HepG2 (cell line): ENCODE measurements around the gene DSCAML1. TPM values are rescaled to one million over a fixed set of nuclear protein-coding genes. Genes with fewer than 3 reads are reported as not detected.

Source experiments
- ATAC-seq: fragments of 200-7000 bp; cut with Tn5 transposase; 3 replicates; pipeline ENCODE4 v1.9.1; 2020; ENCODE audit warnings: mild to moderate bottlenecking, moderate library complexity
- BruUV-seq: library from RNA; stranded (reverse); fragments of 400-500 nt; replicated peaks from 2 replicates; lab custom pipeline; 2021; lab: Mats Ljungman, UMichigan
- CTCF ChIA-PET: fragments of 300-600 bp; formaldehyde crosslinking; extraction: SDS; loops from one replicate; lab custom pipeline; 2021; ENCODE audit warnings: low total read pairs, inconsistent platforms, low intra/inter-chr PET ratio; lab: Yijun Ruan, JAX
- POLR2A ChIA-PET: fragments of 350-600 bp; sonication (Branson Sonifier 250); formaldehyde crosslinking; loops from one replicate; lab custom pipeline; 2020; ENCODE audit warnings: antibody characterized with exemption, inconsistent platforms; lab: Yijun Ruan, JAX
- DNase-seq: peaks from one replicate; pipeline ENCODE4 v3.0.0-alpha.2; 2015; ENCODE audit warnings: low spot score
- FAIRE-seq: peaks from 3 replicates; lab custom pipeline; 2011; peaks lifted over from hg19 to GRCh38; lab: Jason Lieb, UNC
- H2AFZ ChIP-seq: one replicate; pipeline ENCODE4 v1.6.1; 2011; ENCODE audit warnings: low read length, inconsistent platforms
- H3K27ac ChIP-seq: fragments of 300-600 bp; 3 replicates; pipeline ENCODE4 v1.8.0; 2011; ENCODE audit warnings: mixed run types, mild to moderate bottlenecking, mixed read lengths, low read length, inconsistent platforms; ENCODE audit not compliant: insufficient read depth; ENCODE audit errors: extremely low read length
- H3K27me3 ChIP-seq, 2 experiments: fragments of 200-600 bp in 1 of 2; 2 replicates in 1 of 2; 3 replicates in 1 of 2; pipeline versions ENCODE4 v1.6.0 to v1.8.0; 2011; ENCODE audit warnings: low read length in 2 of 2, mild to moderate bottlenecking in 2 of 2, moderate library complexity in 2 of 2, inconsistent platforms in 1 of 2; ENCODE audit not compliant: insufficient read depth in 2 of 2, control insufficient read depth in 1 of 2
- H3K36me3 ChIP-seq, 2 experiments: fragments of 200-600 bp in 1 of 2; replicated peaks in 1 of 2; 2 replicates in 1 of 2; 3 replicates in 1 of 2; pipeline versions ENCODE4 v1.5.1 to v1.8.0; 2011; ENCODE audit warnings: low read length in 2 of 2, inconsistent platforms in 1 of 2; ENCODE audit not compliant: insufficient read depth in 2 of 2, control insufficient read depth in 1 of 2
- H3K4me1 ChIP-seq: 2 replicates; pipeline ENCODE4 v1.5.1; 2012; ENCODE audit warnings: low read length, inconsistent platforms; ENCODE audit not compliant: insufficient read depth
- H3K4me2 ChIP-seq: 2 replicates; pipeline ENCODE4 v1.6.0; 2011; ENCODE audit warnings: low read depth, low read length, inconsistent platforms
- H3K4me3 ChIP-seq, 3 experiments: fragments of 200-600 bp in 1 of 3; sonication (generic), shearing (Covaris generic) in 1 of 3; replicated peaks in 1 of 3; 2 replicates each; pipeline ENCODE4 v1.5.1; 2011 to 2016; ENCODE audit warnings: low read length in 3 of 3, inconsistent platforms in 2 of 3, low read depth in 2 of 3, mild to moderate bottlenecking in 2 of 3, control low read depth in 1 of 3, mixed read lengths in 1 of 3; ENCODE audit not compliant: insufficient read depth in 1 of 3
- H3K79me2 ChIP-seq: one replicate; pipeline ENCODE4 v1.6.1; 2011; ENCODE audit warnings: low read length, inconsistent platforms; ENCODE audit not compliant: insufficient read depth
- H3K9ac ChIP-seq: 2 replicates; pipeline ENCODE4 v1.6.0; 2011; ENCODE audit warnings: mild to moderate bottlenecking, low read depth, low read length, inconsistent platforms; ENCODE audit not compliant: insufficient read depth
- H3K9me3 ChIP-seq: 2 replicates; pipeline ENCODE4 v1.5.1; 2012; ENCODE audit warnings: mild to moderate bottlenecking, low read length
- H4K20me1 ChIP-seq: 2 replicates; pipeline ENCODE4 v1.6.0; 2011; ENCODE audit warnings: inconsistent platforms, mild to moderate bottlenecking, low read length, moderate library complexity; ENCODE audit not compliant: insufficient read depth
- KLF11 ChIP-seq: IDR thresholded peaks from 2 replicates; pipeline ENCODE4 v1.6.1; 2016; ENCODE audit warnings: missing compliant biosample characterization
- KMT2A ChIP-seq: sonication (generic); formaldehyde crosslinking; IDR thresholded peaks from 2 replicates; pipeline ENCODE4 v1.4.0; 2020; ENCODE audit warnings: missing genetic modification reagents
- MAFK ChIP-seq, 2 experiments: IDR thresholded peaks in 1 of 2; conservative IDR thresholded peaks in 1 of 2; 2 replicates each; pipeline ENCODE4 v1.6.1; 2011; ENCODE audit warnings: improper control_type of control experiment in 2 of 2, low read length in 2 of 2
- MEIS1 ChIP-seq: sonication (generic); formaldehyde crosslinking; IDR thresholded peaks from 2 replicates; pipeline ENCODE4 v1.9.0; 2021; ENCODE audit warnings: mild to moderate bottlenecking, missing genetic modification reagents, moderate library complexity, borderline replicate concordance
- NR2C2 ChIP-seq: sonication (generic); formaldehyde crosslinking; IDR thresholded peaks from 2 replicates; pipeline ENCODE4 v1.4.0; 2020; ENCODE audit warnings: missing genetic modification reagents, mild to moderate bottlenecking, moderate library complexity, borderline replicate concordance
- RXRB ChIP-seq: IDR thresholded peaks from 2 replicates; pipeline ENCODE4 v1.6.1; 2016; ENCODE audit warnings: borderline replicate concordance, missing genetic modification reagents, missing compliant biosample characterization
- TEAD2 ChIP-seq: sonication (generic); formaldehyde crosslinking; IDR thresholded peaks from 2 replicates; pipeline ENCODE4 v1.9.0; 2021; ENCODE audit warnings: missing genetic modification reagents
- ZFP36L2 ChIP-seq: sonication (generic); formaldehyde crosslinking; IDR thresholded peaks from 2 replicates; pipeline ENCODE4 v1.4.0; 2020; ENCODE audit warnings: missing genetic modification reagents
- ZNF367 ChIP-seq: sonication (generic); formaldehyde crosslinking; IDR thresholded peaks from 2 replicates; pipeline ENCODE4 v1.4.0; 2020; ENCODE audit warnings: missing genetic modification reagents, borderline replicate concordance
- ZNF724P ChIP-seq: sonication (generic); formaldehyde crosslinking; IDR thresholded peaks from 2 replicates; pipeline ENCODE4 v1.8.0; 2022; ENCODE audit warnings: missing genetic modification reagents, borderline replicate concordance
- WGBS: methylation state at CpG from one replicate; pipeline ENCODE4 v1.1.6; 2017; ENCODE audit warnings: low lambda C conversion rate; 5-methylcytosine and 5-hydroxymethylcytosine counted together
- in situ Hi-C: cut with HindIII; loops from 2 replicates; pipeline ENCODE4 v1.10.0; 2017; ENCODE audit warnings: low pct_unique_long_range_greater_than_20kb; ENCODE audit not compliant: extremely low pct_ligation_motif_present
- intact Hi-C: fragments of 100-400 bp; cut with micrococcal nuclease; formaldehyde crosslinking; loops from one replicate; pipeline ENCODE4 v1.10.0; 2022; ENCODE audit not compliant: unreplicated experiment
- polyA plus RNA-seq, 8 experiments: library from polyadenylated mRNA; depleted of rRNA in 3 of 8; stranded (reverse) in 7 of 8; unstranded in 1 of 8; fragments of >200 nt; fragmentation: Illumina TruSeq in 4 of 8; extraction: Trizol in 4 of 8; gene quantifications; 2 replicates each; pipeline versions ENCODE4 v1.2.1 to v1.2.3, GENCODE V29; 2011 to 2016; ENCODE audit warnings: low read depth in 4 of 8, missing spikeins in 1 of 8, mixed read lengths in 1 of 8; ENCODE audit not compliant: insufficient read depth in 1 of 8
- total RNA-seq, 5 experiments: library from RNA; depleted of rRNA; stranded (reverse); fragments of >200 nt; fragmentation: Illumina TruSeq; extraction: Trizol; gene quantifications; 2 replicates each; pipeline ENCODE4 v1.2.3, GENCODE V29; 2016; ENCODE audit warnings: low read depth in 1 of 5
- TF ChIP-seq, protein P1 (sequence below): IDR thresholded peaks from 2 replicates; pipeline ENCODE4 v1.6.1; 2012; ENCODE audit warnings: low read depth, low read length, improper control_type of control experiment

DSCAML1 gene
- total and polyA plus RNA-seq, 2 of the 13 experiments (the other 11 are each of a cell fraction or from before 2014, with no cell fraction given) = 0.29 to 0.40 TPM

- H3K4me3 ChIP-seq = no peak overlapping the region
- BruUV-seq = no TSS peak
- no peaks in the 10 kb centered on the region for H3K36me3 ChIP-seq
- H3K4me1 ChIP-seq = no peaks in the 10 kb centered on the region
- 74% methylated on average over 9 of the region's 12 CpGs for WGBS
- H3K4me2 ChIP-seq = no peak overlapping the region
- DNase-seq (no peak), ATAC-seq (no peak), FAIRE-seq (no peak)
- in situ Hi-C loops = no loop called here
- H3K79me2 ChIP-seq = no peaks in the 10 kb centered on the region
- H3K9ac ChIP-seq = no peak overlapping the region
- intact Hi-C loops = no loop called here
- H3K27me3 ChIP-seq = no peaks in the 10 kb centered on the region; a peak in 1 of 5 replicates
- TF ChIP-seq, protein P1, sequence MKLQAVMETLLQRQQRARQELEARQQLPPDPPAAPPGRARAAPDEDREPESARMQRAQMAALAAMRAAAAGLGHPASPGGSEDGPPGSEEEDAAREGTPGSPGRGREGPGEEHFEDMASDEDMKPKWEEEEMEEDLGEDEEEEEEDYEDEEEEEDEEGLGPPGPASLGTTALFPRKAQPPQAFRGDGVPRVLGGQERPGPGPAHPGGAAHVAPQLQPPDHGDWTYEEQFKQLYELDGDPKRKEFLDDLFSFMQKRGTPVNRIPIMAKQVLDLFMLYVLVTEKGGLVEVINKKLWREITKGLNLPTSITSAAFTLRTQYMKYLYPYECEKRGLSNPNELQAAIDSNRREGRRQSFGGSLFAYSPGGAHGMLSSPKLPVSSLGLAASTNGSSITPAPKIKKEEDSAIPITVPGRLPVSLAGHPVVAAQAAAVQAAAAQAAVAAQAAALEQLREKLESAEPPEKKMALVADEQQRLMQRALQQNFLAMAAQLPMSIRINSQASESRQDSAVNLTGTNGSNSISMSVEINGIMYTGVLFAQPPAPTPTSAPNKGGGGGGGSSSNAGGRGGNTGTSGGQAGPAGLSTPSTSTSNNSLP = no peak
- TF ChIP-seq KMT2A (no peak), RXRB (CRISPR knock-in tag) (no peak), KLF11 (no peak), ZFP36L2 (CRISPR knock-in tag) (no peak), MEIS1 (no peak), TEAD2 (no peak), NR2C2 (CRISPR knock-in tag) (no peak), ZNF724P (CRISPR knock-in tag) (no peak), ZNF367 (CRISPR knock-in tag) (no peak), MAFK (conservative IDR thresholded peaks at IDR 0.05 in 1 of 2, IDR thresholded peaks at IDR 0.05 in 1 of 2; ENCODE audit: low read length in 2 of 2) (no peak)
- H2AFZ ChIP-seq = no peak overlapping the region
- no peaks in the 10 kb centered on the region for H4K20me1 ChIP-seq
- CTCF ChIA-PET = no interaction called here
- no peak overlapping the region for H3K27ac ChIP-seq
- POLR2A ChIA-PET = no interaction called here
- H3K9me3 ChIP-seq = no peaks in the 10 kb centered on the region
These were observed 71.8 kb downstream of the DSCAML1 start for GRCh38 chr11:117725048-117725734.
